GM19468 (cell line): Measurements from ENCODE around the gene RBMY1B.
"Not testable (repeated sequence)": the region's sequence is repeated elsewhere in the genome, so short reads cannot be mapped to it uniquely, and the experiment has no call there.

Experiments
- ATAC-seq: cut with Tn5 transposase; IDR thresholded peaks from one replicate; pipeline ENCODE4 v1.9.1; 2021; ENCODE audit warnings: mild to moderate bottlenecking, moderate library complexity, moderate number of reproducible peaks; ENCODE audit not compliant: unreplicated experiment; ENCODE audit errors: extremely low read depth

The RBMY1B gene

DNA sequence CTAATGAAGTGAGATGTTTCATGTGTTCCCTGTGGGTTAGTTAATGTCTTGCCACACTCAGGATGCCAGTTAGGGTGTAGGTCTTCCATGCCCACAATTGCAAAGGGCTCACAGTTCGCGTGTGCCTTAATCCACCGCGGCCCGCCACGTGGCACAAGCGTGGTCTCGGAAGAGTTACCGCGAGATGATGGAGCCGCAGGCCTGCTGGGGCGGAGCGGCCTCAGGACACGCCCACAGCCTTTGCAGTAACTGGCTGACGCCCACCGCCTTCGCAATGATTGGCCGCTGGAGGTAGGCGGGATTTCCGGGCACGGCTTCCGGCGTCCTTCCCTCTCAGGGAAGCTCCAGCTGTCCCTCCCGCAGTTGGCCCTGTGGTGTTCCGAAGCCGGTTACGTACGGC is at the start of gene RBMY1B:
Gene RBMY1B (plus strand): TSS at position 301 of the 400 bp plus-strand sequence. CDS start 2,013 bp downstream, outside the sequence.
- ATAC-seq: not testable (repeated sequence)

DNA sequence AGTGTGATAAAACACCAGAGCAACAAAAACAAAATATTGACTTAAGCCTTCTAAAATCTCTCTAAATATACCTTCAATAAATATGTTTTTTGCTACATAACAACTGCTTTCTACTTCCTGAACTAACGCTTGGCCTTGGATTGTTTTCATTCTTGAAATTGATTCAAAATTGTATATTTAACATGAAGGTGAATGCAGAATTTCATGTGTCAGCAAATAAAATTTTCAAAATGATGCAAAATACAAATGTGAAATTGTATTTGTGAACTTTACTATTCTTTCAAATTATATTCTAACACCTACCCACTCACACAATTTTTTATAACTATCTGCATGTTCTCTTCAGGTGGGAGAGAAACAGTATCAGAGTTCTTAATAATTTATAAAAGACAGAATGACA is 48.2 kb upstream of the RBMY1B start:
- not testable (repeated sequence) for ATAC-seq

DNA sequence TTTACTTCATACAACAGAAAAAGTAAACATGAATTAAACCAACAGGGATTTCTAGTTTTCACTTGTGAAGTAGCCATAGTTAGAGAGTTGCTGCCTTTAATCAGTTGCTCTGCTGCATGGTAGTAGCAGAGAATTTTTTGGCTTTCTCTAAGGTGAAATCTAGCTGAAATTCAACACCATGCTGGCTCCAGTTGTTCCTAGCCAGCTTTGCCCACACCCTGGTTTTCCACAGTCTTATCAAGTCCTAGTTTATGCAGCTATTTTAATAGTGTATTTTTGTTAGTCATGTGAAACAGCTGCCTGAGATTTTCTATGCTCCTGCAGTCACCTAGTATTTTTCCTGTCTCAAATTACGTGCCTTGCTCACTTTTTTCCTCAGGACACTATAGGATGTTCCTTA is 28.2 kb upstream of the RBMY1B start:
- ATAC-seq: no peak

DNA sequence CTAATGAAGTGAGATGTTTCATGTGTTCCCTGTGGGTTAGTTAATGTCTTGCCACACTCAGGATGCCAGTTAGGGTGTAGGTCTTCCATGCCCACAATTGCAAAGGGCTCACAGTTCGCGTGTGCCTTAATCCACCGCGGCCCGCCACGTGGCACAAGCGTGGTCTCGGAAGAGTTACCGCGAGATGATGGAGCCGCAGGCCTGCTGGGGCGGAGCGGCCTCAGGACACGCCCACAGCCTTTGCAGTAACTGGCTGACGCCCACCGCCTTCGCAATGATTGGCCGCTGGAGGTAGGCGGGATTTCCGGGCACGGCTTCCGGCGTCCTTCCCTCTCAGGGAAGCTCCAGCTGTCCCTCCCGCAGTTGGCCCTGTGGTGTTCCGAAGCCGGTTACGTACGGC is 23.4 kb downstream of the RBMY1B start, which contains the start of gene RBMY1A1:
Gene RBMY1A1 (plus strand): TSS at position 301 of the 400 bp plus-strand sequence. CDS start 2,013 bp downstream, outside the sequence.
- not testable (repeated sequence) for ATAC-seq

DNA sequence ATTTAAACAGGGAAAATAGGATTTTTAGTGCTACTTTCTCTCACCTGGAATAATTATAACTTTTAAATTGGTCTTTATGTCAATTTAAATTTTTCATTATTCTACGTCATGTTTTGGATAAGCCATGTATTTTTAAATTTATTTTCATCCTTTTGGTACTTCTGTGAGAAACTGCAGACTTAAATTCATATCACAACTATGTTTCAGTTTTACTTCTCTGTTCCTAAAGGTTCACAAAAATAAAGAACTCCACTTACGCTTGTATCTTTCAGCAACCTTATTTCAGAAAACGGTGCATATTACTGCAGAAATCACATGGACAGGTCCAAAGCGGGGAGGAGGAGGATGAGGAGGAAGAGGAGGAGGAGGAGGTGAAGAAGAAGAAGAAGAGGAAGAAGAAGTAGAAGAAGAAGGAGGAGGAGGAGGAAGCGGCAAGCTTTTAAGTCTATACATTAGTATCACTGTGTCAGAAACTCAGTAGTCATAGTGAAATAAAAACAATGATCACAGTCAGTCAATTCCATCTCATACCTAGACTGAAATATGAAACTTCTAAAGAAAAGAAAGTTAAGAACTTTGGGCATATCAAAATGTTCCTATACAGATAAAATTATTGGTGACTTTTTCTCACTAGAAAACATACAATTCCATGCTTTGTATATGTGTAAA is 48.3 kb downstream of the RBMY1B start:
- not testable (repeated sequence) for ATAC-seq
